ENCODE results near the gene JMJD8. TPM values are rescaled to one million over a fixed set of nuclear protein-coding genes. Genes with fewer than 3 reads are reported as not detected.

Gene JMJD8
- total RNA-seq, 1 donor from 2014 or later, result 57.6 TPM

GRCh38 chr16:685967-686366 lies 1.8 kb upstream of the JMJD8 start:
- TF ChIP-seq CTCF (IDR thresholded peaks at IDR 0.05), result peak; percentile 52
- no peak for DNase-seq (ENCODE audit: extremely low spot score, unreplicated experiment)
- peaks cover 36% of the 10 kb centered on the region for H3K4me1 Mint-ChIP-seq (ENCODE audit: unreplicated experiment)
- H3K4me3 Mint-ChIP-seq (ENCODE audit: unreplicated experiment), result peak overlapping the region; percentile 44
- peaks cover 14% of the 10 kb centered on the region for H3K36me3 Mint-ChIP-seq (ENCODE audit: unreplicated experiment)
- H3K27me3 Mint-ChIP-seq (ENCODE audit: unreplicated experiment), result no peaks in the 10 kb centered on the region
- H3K9me3 Mint-ChIP-seq (ENCODE audit: unreplicated experiment), result no peaks in the 10 kb centered on the region
- peak overlapping the region; percentile 34 for H3K27ac Mint-ChIP-seq (ENCODE audit: unreplicated experiment)

- no peaks in the 10 kb centered on the region for H3K27me3 Mint-ChIP-seq (ENCODE audit: unreplicated experiment)
- no peak overlapping the region for H3K27ac Mint-ChIP-seq (ENCODE audit: unreplicated experiment)
- H3K4me1 Mint-ChIP-seq (ENCODE audit: unreplicated experiment), result peaks cover 32% of the 10 kb centered on the region
- no peak for TF ChIP-seq CTCF (IDR thresholded peaks at IDR 0.05)
- no peak overlapping the region for H3K4me3 Mint-ChIP-seq (ENCODE audit: unreplicated experiment)
- peaks cover 14% of the 10 kb centered on the region for H3K36me3 Mint-ChIP-seq (ENCODE audit: unreplicated experiment)
- H3K9me3 Mint-ChIP-seq (ENCODE audit: unreplicated experiment), result no peaks in the 10 kb centered on the region
- no peak for DNase-seq (ENCODE audit: extremely low spot score, unreplicated experiment)
These were observed 995 bp upstream of the JMJD8 start for GRCh38 chr16:684961-685696.

- TF ChIP-seq CTCF (IDR thresholded peaks at IDR 0.05), result no peak
- no peaks in the 10 kb centered on the region for H3K9me3 Mint-ChIP-seq (ENCODE audit: unreplicated experiment)
- H3K27me3 Mint-ChIP-seq (ENCODE audit: unreplicated experiment), result no peaks in the 10 kb centered on the region
- peaks cover 14% of the 10 kb centered on the region for H3K36me3 Mint-ChIP-seq (ENCODE audit: unreplicated experiment)
- DNase-seq (ENCODE audit: extremely low spot score, unreplicated experiment), result no peak
- H3K4me1 Mint-ChIP-seq (ENCODE audit: unreplicated experiment), result peaks cover 23% of the 10 kb centered on the region
- peak overlapping the region; percentile 41 for H3K27ac Mint-ChIP-seq (ENCODE audit: unreplicated experiment)
- peak overlapping the region; percentile 71 for H3K4me3 Mint-ChIP-seq (ENCODE audit: unreplicated experiment)
These were observed 601 bp downstream of the JMJD8 start for GRCh38 chr16:683396-684070.

- Mint-ChIP-seq H3K27me3 (ENCODE audit: unreplicated experiment) (no peaks in the 10 kb centered on the region), H3K4me1 (ENCODE audit: unreplicated experiment) (peaks cover 23% of the 10 kb centered on the region), H3K4me3 (ENCODE audit: unreplicated experiment) (peak overlapping the region; percentile 71), H3K27ac (ENCODE audit: unreplicated experiment) (no peak overlapping the region), H3K36me3 (ENCODE audit: unreplicated experiment) (peaks cover 14% of the 10 kb centered on the region), H3K9me3 (ENCODE audit: unreplicated experiment) (no peaks in the 10 kb centered on the region)
- no peak for TF ChIP-seq CTCF (IDR thresholded peaks at IDR 0.05)
- DNase-seq (ENCODE audit: extremely low spot score, unreplicated experiment), result no peak
These were observed 1.4 kb downstream of the JMJD8 start for GRCh38 chr16:682493-683395.

All from osteocyte (in vitro differentiated cells).